ENCODE measurements around the gene GNG7. TPM values are rescaled to one million over a fixed set of nuclear protein-coding genes. Genes with fewer than 3 reads are reported as not detected.

GNG7 gene
- total and polyA plus RNA-seq, 10 of the 15 experiments (the other 5 are each of a cell fraction or from before 2014, with no cell fraction given) = 1.9 to 13.6 (median 6.5) TPM

DNA sequence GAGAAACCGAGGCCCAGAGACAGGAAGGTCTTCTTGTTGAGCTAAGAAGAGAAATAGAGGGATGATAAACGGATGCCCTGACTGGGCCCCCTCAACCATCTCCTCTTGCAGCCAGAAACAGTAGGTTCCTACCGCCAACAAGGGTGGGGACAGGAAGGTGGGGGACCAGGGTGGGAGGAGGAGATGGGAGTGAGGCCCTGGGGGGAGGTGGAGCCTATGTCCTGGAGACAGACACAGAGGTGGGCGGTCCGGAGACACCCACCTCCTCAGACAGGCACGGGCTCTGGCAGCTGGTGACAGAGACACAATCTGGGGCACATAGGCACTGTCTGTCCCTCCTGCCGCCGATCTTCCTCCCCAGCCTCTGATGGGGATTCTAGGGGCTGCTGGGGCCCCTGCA lies 209.6 kb downstream of the GNG7 start:
- in situ Hi-C loops (cut with MboI) (no loop called here), intact Hi-C loops (cut with micrococcal nuclease; ENCODE audit: unreplicated experiment) (no loop called here)
- Histone ChIP-seq H3K4me2 (ENCODE audit: control insufficient read depth, insufficient read depth) (no peak overlapping the region), H3K9ac (ENCODE audit: control insufficient read depth, insufficient read depth, low read length) (no peak overlapping the region), H3K9me3 (replicated peaks; ENCODE audit: control insufficient read depth, insufficient read depth, low read length) (no peaks in the 10 kb centered on the region), H4K20me1 (ENCODE audit: control insufficient read depth, insufficient read depth) (no peaks in the 10 kb centered on the region), H3K36me3 (ENCODE audit: control insufficient read depth in 2 of 2, insufficient read depth in 2 of 2, low read length in 1 of 2) (no peaks in the 10 kb centered on the region), H2AFZ (ENCODE audit: control insufficient read depth, low read depth, low read length) (no peak overlapping the region), H3K4me1 (ENCODE audit: control insufficient read depth, insufficient read depth, low read length) (peaks cover 30% of the 10 kb centered on the region), H3K4me3 (no peak overlapping the region), H3K27ac (ENCODE audit: control insufficient read depth, insufficient read depth) (no peak overlapping the region), H3K79me2 (ENCODE audit: control insufficient read depth, insufficient read depth, low read length) (no peaks in the 10 kb centered on the region), H3K27me3 (replicated peaks in 1 of 2; ENCODE audit: control insufficient read depth in 2 of 2, insufficient read depth in 2 of 2, low read length in 1 of 2) (peaks cover 0 to 7% of the 10 kb centered on the region in 2 experiments; a peak in 2 of 4 replicates)
- CTCF ChIA-PET = interaction anchor here (0.7 kb wide), 1 partner anchor 118 kb away, joined by 3 read pairs; no protein-coding TSS in a partner anchor
- no TSS peak for BruUV-seq (replicated peaks)
- FAIRE-seq = no peak
- RAD21 ChIA-PET (ENCODE audit: unreplicated experiment) = no interaction called here
- WGBS (ENCODE audit: insufficient coverage, insufficient replicate concordance, low lambda C conversion rate, missing lambda C conversion rate) = 17% methylated on average over 8 of the region's 8 CpGs
- no peak for ATAC-seq
- POLR2A ChIA-PET = no interaction called here
- SMC1A ChIA-PET (ENCODE audit: uncharacterized antibody, unreplicated experiment) = interaction anchor here (1.2 to 1.6 kb wide), 2 partner anchors 12 to 52 kb away, joined by 3 to 4 read pairs; no protein-coding TSS in a partner anchor
- no peak for DNase-seq (ENCODE audit: low read depth, low spot score)
- TF ChIP-seq SIX5 (IDR thresholded peaks at IDR 0.05; ENCODE audit: low read depth, low read length, severe bottlenecking) = no peak
- no peak for TF ChIP-seq SREBF2 (IDR thresholded peaks at IDR 0.05; ENCODE audit: low read length)
- TF ChIP-seq, protein P1, sequence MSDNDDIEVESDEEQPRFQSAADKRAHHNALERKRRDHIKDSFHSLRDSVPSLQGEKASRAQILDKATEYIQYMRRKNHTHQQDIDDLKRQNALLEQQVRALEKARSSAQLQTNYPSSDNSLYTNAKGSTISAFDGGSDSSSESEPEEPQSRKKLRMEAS (IDR thresholded peaks at IDR 0.05; ENCODE audit: low read depth, low read length) = no peak
- TF ChIP-seq, protein P2, sequence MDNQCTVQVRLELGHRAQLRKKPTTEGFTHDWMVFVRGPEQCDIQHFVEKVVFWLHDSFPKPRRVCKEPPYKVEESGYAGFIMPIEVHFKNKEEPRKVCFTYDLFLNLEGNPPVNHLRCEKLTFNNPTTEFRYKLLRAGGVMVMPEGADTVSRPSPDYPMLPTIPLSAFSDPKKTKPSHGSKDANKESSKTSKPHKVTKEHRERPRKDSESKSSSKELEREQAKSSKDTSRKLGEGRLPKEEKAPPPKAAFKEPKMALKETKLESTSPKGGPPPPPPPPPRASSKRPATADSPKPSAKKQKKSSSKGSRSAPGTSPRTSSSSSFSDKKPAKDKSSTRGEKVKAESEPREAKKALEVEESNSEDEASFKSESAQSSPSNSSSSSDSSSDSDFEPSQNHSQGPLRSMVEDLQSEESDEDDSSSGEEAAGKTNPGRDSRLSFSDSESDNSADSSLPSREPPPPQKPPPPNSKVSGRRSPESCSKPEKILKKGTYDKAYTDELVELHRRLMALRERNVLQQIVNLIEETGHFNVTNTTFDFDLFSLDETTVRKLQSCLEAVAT (IDR thresholded peaks at IDR 0.05) = no peak
- TF ChIP-seq, protein P3, sequence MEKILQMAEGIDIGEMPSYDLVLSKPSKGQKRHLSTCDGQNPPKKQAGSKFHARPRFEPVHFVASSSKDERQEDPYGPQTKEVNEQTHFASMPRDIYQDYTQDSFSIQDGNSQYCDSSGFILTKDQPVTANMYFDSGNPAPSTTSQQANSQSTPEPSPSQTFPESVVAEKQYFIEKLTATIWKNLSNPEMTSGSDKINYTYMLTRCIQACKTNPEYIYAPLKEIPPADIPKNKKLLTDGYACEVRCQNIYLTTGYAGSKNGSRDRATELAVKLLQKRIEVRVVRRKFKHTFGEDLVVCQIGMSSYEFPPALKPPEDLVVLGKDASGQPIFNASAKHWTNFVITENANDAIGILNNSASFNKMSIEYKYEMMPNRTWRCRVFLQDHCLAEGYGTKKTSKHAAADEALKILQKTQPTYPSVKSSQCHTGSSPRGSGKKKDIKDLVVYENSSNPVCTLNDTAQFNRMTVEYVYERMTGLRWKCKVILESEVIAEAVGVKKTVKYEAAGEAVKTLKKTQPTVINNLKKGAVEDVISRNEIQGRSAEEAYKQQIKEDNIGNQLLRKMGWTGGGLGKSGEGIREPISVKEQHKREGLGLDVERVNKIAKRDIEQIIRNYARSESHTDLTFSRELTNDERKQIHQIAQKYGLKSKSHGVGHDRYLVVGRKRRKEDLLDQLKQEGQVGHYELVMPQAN (conservative IDR thresholded peaks at IDR 0.05) = no peak
- TF ChIP-seq, protein P4, sequence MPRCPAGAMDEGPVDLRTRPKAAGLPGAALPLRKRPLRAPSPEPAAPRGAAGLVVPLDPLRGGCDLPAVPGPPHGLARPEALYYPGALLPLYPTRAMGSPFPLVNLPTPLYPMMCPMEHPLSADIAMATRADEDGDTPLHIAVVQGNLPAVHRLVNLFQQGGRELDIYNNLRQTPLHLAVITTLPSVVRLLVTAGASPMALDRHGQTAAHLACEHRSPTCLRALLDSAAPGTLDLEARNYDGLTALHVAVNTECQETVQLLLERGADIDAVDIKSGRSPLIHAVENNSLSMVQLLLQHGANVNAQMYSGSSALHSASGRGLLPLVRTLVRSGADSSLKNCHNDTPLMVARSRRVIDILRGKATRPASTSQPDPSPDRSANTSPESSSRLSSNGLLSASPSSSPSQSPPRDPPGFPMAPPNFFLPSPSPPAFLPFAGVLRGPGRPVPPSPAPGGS (IDR thresholded peaks at IDR 0.05; ENCODE audit: borderline replicate concordance, insufficient read depth, low read depth, low read length, poor library complexity, severe bottlenecking) = no peak
- TF ChIP-seq CREB1 (IDR thresholded peaks at IDR 0.05; ENCODE audit: low read depth) = no peak
- TF ChIP-seq, protein P5, sequence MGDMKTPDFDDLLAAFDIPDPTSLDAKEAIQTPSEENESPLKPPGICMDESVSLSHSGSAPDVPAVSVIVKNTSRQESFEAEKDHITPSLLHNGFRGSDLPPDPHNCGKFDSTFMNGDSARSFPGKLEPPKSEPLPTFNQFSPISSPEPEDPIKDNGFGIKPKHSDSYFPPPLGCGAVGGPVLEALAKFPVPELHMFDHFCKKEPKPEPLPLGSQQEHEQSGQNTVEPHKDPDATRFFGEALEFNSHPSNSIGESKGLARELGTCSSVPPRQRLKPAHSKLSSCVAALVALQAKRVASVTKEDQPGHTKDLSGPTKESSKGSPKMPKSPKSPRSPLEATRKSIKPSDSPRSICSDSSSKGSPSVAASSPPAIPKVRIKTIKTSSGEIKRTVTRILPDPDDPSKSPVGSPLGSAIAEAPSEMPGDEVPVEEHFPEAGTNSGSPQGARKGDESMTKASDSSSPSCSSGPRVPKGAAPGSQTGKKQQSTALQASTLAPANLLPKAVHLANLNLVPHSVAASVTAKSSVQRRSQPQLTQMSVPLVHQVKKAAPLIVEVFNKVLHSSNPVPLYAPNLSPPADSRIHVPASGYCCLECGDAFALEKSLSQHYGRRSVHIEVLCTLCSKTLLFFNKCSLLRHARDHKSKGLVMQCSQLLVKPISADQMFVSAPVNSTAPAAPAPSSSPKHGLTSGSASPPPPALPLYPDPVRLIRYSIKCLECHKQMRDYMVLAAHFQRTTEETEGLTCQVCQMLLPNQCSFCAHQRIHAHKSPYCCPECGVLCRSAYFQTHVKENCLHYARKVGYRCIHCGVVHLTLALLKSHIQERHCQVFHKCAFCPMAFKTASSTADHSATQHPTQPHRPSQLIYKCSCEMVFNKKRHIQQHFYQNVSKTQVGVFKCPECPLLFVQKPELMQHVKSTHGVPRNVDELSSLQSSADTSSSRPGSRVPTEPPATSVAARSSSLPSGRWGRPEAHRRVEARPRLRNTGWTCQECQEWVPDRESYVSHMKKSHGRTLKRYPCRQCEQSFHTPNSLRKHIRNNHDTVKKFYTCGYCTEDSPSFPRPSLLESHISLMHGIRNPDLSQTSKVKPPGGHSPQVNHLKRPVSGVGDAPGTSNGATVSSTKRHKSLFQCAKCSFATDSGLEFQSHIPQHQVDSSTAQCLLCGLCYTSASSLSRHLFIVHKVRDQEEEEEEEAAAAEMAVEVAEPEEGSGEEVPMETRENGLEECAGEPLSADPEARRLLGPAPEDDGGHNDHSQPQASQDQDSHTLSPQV (IDR thresholded peaks at IDR 0.05) = no peak
- TF ChIP-seq, protein P6, sequence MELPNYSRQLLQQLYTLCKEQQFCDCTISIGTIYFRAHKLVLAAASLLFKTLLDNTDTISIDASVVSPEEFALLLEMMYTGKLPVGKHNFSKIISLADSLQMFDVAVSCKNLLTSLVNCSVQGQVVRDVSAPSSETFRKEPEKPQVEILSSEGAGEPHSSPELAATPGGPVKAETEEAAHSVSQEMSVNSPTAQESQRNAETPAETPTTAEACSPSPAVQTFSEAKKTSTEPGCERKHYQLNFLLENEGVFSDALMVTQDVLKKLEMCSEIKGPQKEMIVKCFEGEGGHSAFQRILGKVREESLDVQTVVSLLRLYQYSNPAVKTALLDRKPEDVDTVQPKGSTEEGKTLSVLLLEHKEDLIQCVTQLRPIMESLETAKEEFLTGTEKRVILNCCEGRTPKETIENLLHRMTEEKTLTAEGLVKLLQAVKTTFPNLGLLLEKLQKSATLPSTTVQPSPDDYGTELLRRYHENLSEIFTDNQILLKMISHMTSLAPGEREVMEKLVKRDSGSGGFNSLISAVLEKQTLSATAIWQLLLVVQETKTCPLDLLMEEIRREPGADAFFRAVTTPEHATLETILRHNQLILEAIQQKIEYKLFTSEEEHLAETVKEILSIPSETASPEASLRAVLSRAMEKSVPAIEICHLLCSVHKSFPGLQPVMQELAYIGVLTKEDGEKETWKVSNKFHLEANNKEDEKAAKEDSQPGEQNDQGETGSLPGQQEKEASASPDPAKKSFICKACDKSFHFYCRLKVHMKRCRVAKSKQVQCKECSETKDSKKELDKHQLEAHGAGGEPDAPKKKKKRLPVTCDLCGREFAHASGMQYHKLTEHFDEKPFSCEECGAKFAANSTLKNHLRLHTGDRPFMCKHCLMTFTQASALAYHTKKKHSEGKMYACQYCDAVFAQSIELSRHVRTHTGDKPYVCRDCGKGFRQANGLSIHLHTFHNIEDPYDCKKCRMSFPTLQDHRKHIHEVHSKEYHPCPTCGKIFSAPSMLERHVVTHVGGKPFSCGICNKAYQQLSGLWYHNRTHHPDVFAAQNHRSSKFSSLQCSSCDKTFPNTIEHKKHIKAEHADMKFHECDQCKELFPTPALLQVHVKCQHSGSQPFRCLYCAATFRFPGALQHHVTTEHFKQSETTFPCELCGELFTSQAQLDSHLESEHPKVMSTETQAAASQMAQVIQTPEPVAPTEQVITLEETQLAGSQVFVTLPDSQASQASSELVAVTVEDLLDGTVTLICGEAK (IDR thresholded peaks at IDR 0.05; ENCODE audit: borderline replicate concordance) = no peak
- TF ChIP-seq MTA2 (IDR thresholded peaks at IDR 0.05; ENCODE audit: low read depth) = no peak

Data from GM12878 (cell line).